ENCODE results near the gene MYT1. TPM values are rescaled to one million over a fixed set of nuclear protein-coding genes. Genes with fewer than 3 reads are reported as not detected.

MYT1 gene
- total RNA-seq, 4 donors from 2014 or later = not detected

DNA sequence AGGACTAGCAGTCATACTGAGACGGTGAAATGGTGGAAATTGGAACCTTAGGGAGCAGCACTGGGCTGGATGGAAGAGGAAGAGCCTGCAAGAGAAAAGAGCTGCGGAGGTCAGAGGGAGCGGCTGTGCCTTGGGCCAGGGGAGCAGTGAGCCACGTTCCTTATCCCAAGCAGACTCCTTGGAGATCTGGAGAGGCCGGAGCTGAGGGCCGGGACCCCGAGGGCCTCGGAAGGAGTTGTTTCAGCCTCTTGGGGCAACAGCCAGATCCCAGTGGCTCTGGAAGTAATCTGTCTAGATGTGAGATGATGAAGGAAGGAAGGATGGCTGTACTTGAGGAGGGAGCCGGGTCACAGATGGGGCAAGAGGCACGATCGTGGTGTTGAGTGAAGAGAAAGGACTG lies 107.4 kb downstream of the MYT1 start:
- intact Hi-C loops (cut with DNase I) = no loop called here
- H3K4me3 ChIP-seq = no peak overlapping the region
- WGBS = 92% methylated on average over 11 of the region's 11 CpGs
- H3K27me3 ChIP-seq = no peaks in the 10 kb centered on the region
- H3K36me3 ChIP-seq = peaks cover 7 to 49% (median 31%) of the 10 kb centered on the region in 4 donors
- no peak for TF ChIP-seq POLR2AphosphoS5 (IDR thresholded peaks at IDR 0.05)
- TF ChIP-seq, protein P1, sequence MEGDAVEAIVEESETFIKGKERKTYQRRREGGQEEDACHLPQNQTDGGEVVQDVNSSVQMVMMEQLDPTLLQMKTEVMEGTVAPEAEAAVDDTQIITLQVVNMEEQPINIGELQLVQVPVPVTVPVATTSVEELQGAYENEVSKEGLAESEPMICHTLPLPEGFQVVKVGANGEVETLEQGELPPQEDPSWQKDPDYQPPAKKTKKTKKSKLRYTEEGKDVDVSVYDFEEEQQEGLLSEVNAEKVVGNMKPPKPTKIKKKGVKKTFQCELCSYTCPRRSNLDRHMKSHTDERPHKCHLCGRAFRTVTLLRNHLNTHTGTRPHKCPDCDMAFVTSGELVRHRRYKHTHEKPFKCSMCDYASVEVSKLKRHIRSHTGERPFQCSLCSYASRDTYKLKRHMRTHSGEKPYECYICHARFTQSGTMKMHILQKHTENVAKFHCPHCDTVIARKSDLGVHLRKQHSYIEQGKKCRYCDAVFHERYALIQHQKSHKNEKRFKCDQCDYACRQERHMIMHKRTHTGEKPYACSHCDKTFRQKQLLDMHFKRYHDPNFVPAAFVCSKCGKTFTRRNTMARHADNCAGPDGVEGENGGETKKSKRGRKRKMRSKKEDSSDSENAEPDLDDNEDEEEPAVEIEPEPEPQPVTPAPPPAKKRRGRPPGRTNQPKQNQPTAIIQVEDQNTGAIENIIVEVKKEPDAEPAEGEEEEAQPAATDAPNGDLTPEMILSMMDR (IDR thresholded peaks at IDR 0.05) = no peak
- TF ChIP-seq POLR2A (IDR thresholded peaks at IDR 0.05; ENCODE audit: low read depth) = no peak
- no peak overlapping the region for H3K27ac ChIP-seq (replicated peaks in 1 of 4)
- no peak for DNase-seq (ENCODE audit: extremely low spot score)
- no peaks in the 10 kb centered on the region for H3K9me3 ChIP-seq
- no peaks in the 10 kb centered on the region for H3K4me1 ChIP-seq

DNA sequence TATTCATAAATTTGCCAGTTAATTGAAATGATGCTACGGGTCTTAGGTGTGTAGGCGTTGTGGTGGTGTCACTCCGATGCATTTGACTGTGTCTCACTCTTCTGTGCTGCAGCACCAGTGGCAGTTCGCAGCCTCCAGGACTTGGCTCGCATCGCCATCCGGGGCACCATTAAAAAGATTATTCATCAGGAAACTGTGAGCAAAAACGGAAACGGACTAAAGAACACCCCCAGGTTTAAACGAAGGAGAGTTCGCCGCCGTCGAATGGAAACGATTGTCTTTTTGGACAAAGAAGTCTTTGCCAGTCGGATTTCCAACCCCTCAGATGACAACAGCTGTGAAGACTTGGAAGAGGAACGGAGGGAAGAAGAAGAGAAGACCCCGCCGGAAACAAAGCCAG lies 108.9 kb downstream of the MYT1 start:
- intact Hi-C loops (cut with DNase I) = no loop called here
- 91% methylated on average over 19 of the region's 19 CpGs for WGBS
- Histone ChIP-seq H3K27me3 (no peaks in the 10 kb centered on the region), H3K36me3 (peaks cover 7 to 54% (median 32%) of the 10 kb centered on the region in 4 donors), H3K27ac (replicated peaks in 1 of 4) (no peak overlapping the region), H3K9me3 (no peaks in the 10 kb centered on the region), H3K4me1 (no peaks in the 10 kb centered on the region), H3K4me3 (no peak overlapping the region)
- TF ChIP-seq, protein P1 (IDR thresholded peaks at IDR 0.05) = no peak
- TF ChIP-seq POLR2A (IDR thresholded peaks at IDR 0.05; ENCODE audit: low read depth) (no peak), POLR2AphosphoS5 (IDR thresholded peaks at IDR 0.05) (no peak), EP300 (IDR thresholded peaks at IDR 0.05) (no peak)
- DNase-seq (ENCODE audit: extremely low spot score) = no peak

DNA sequence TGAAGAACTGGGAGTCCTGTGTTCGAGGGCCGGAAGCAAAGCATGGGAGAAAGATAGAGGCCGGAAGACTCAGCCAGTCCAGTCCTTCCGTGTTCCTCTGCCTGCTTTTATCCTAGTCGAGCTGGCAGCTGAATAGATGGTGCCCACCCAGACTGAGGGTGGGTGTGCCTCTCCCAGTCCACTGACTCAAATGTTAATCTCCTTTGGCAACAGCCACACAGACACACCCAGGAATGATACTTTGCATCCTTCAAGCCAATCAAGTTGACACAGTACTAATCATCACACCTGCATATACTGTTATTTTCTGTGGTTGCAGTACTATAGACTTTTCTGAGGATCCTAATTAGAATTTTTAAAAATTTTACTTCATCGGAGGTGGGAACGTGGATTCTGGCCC lies 112.6 kb downstream of the MYT1 start:
- Histone ChIP-seq H3K4me1 (no peaks in the 10 kb centered on the region), H3K27me3 (no peaks in the 10 kb centered on the region), H3K4me3 (no peak overlapping the region), H3K27ac (replicated peaks in 1 of 4) (no peak overlapping the region), H3K9me3 (no peaks in the 10 kb centered on the region), H3K36me3 (peaks cover 7 to 44% (median 26%) of the 10 kb centered on the region in 4 donors)
- TF ChIP-seq, protein P1 (IDR thresholded peaks at IDR 0.05) = no peak
- TF ChIP-seq POLR2A (IDR thresholded peaks at IDR 0.05; ENCODE audit: low read depth) (no peak), EP300 (IDR thresholded peaks at IDR 0.05) (no peak), POLR2AphosphoS5 (IDR thresholded peaks at IDR 0.05) (no peak)
- 97% methylated on average over 5 of the region's 7 CpGs for WGBS
- intact Hi-C loops (cut with DNase I) = no loop called here
- DNase-seq (ENCODE audit: extremely low spot score) = no peak

DNA sequence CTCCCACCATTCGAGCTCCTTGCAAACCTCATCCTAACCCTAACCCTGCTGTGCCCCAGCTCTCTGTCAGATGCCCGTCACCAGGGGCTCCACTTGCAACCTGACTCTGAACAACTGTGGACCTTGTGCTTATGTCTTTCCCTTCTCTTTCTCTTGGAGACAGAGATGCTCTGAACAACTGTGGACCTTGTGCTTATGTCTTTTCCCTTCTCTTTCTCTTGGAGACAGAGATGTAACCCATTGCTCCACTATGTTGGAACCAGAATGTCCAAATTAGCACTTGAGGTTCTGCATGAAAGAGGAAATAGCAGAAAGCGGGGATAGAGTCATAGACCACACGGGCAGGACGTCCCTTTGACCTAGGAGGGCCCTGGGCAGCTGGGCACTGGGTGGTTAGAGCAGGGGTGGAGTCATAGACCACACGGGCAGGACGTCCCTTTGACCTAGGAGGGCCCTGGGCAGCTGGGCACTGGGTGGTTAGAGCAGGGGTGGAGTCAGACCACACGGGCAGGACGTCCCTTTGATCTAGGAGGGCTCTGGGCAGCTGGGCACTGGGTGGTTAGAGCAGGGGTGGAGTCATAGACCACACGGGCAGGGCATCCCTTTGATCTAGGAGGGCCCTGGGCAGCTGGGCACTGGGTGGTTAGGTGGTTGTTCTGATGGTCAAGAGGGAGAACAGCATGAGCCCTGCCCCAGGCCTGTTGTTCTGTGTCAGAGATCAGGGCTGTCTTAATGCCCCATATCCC lies 113.5 kb downstream of the MYT1 start:
- no peak for TF ChIP-seq POLR2A (IDR thresholded peaks at IDR 0.05; ENCODE audit: low read depth)
- TF ChIP-seq, protein P1 (IDR thresholded peaks at IDR 0.05) = no peak
- no peak for TF ChIP-seq POLR2AphosphoS5 (IDR thresholded peaks at IDR 0.05)
- TF ChIP-seq EP300 (IDR thresholded peaks at IDR 0.05) = no peak
- Histone ChIP-seq H3K4me1 (no peaks in the 10 kb centered on the region), H3K4me3 (no peak overlapping the region), H3K27me3 (no peaks in the 10 kb centered on the region), H3K9me3 (no peaks in the 10 kb centered on the region), H3K36me3 (peaks cover 7 to 36% (median 23%) of the 10 kb centered on the region in 4 donors), H3K27ac (replicated peaks in 1 of 4) (no peak overlapping the region)
- 85% methylated on average over 7 of the region's 10 CpGs for WGBS
- intact Hi-C loops (cut with DNase I) = no loop called here
- DNase-seq (ENCODE audit: extremely low spot score) = no peak

DNA sequence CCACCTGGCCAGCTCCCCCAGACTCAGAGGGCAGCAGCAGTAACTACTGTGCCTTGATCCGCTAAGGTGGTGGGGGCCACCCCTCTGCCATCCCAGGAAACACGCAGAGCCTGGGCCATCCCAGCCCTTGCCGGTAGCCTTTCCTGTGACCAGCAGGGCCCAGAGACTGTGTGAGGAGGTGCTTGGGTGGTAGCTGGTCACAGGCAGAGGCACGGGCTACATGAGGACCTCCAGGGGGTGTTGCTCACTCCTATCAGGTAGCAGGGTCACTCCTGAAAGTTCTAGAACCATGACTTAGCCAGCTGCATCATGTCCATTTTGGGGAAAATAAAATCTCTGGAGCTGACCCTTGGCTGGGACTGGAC lies 114.0 kb downstream of the MYT1 start:
- 63% methylated on average over 1 of the region's 4 CpGs for WGBS
- Histone ChIP-seq H3K4me3 (no peak overlapping the region), H3K27me3 (no peaks in the 10 kb centered on the region), H3K27ac (replicated peaks in 1 of 4) (no peak overlapping the region), H3K9me3 (no peaks in the 10 kb centered on the region), H3K4me1 (no peaks in the 10 kb centered on the region), H3K36me3 (peaks cover 2 to 31% (median 18%) of the 10 kb centered on the region in 4 donors)
- DNase-seq (ENCODE audit: extremely low spot score) = no peak
- intact Hi-C loops (cut with DNase I) = no loop called here
- TF ChIP-seq EP300 (IDR thresholded peaks at IDR 0.05) (no peak), POLR2A (IDR thresholded peaks at IDR 0.05; ENCODE audit: low read depth) (no peak)
- TF ChIP-seq, protein P1 (IDR thresholded peaks at IDR 0.05) = no peak
